PC-9 (cell line): ENCODE results near the gene PIGBOS1. TPM values are rescaled to one million over a fixed set of nuclear protein-coding genes. Genes with fewer than 3 reads are reported as not detected.

Source experiments
- BruUV-seq: library from RNA; stranded (reverse); fragments of 400-500 nt; replicated peaks from 2 replicates; lab custom pipeline; 2021; lab: Mats Ljungman, UMichigan
- CTCF ChIA-PET: fragments of 300-600 bp; sonication (Branson Sonifier 250); formaldehyde crosslinking; loops from one replicate; lab custom pipeline; 2022; ENCODE audit warnings: antibody characterized with exemption; lab: Charles Lee
- POLR2A ChIA-PET: fragments of 300-600 bp; sonication (Branson Sonifier 250); formaldehyde crosslinking; loops from one replicate; lab custom pipeline; 2022; ENCODE audit warnings: antibody characterized with exemption; ENCODE audit not compliant: unreplicated experiment; lab: Charles Lee
- DNase-seq, 2 experiments: peaks; one replicate each; pipeline versions ENCODE4 v3.0.0 to v3.0.0-alpha.2; 2015 to 2022; ENCODE audit warnings: mixed read lengths in 1 of 2
- H2AFZ ChIP-seq: fragments of 200-600 bp; sonication (generic); 2 replicates; pipeline ENCODE4 v1.8.1; 2017; ENCODE audit warnings: antibody characterized with exemption
- H3F3A ChIP-seq: fragments of 200-600 bp; sonication (generic); 2 replicates; pipeline ENCODE4 v1.8.1; 2017; ENCODE audit warnings: antibody characterized with exemption, mild to moderate bottlenecking, low read depth; ENCODE audit not compliant: insufficient read depth
- H3K27ac ChIP-seq: fragments of 200-600 bp; sonication (generic); 2 replicates; pipeline ENCODE4 v1.6.1; 2016; ENCODE audit warnings: mixed run types
- H3K27me3 ChIP-seq: fragments of 200-600 bp; sonication (generic); 2 replicates; pipeline ENCODE4 v1.6.1; 2016; ENCODE audit warnings: low read depth, mixed run types; ENCODE audit not compliant: insufficient read depth
- H3K36me3 ChIP-seq: fragments of 200-600 bp; sonication (generic); 2 replicates; pipeline ENCODE4 v1.6.1; 2016; ENCODE audit warnings: low read depth, mixed run types
- H3K4me1 ChIP-seq: fragments of 200-600 bp; sonication (generic); replicated peaks from 2 replicates; pipeline ENCODE4 v1.6.1; 2016; ENCODE audit warnings: mixed run types; ENCODE audit not compliant: insufficient read depth
- H3K4me2 ChIP-seq: fragments of 200-600 bp; sonication (generic); 2 replicates; pipeline ENCODE4 v1.6.1; 2017; ENCODE audit warnings: mixed run types
- H3K4me3 ChIP-seq: fragments of 200-600 bp; sonication (generic); 2 replicates; pipeline ENCODE4 v1.6.1; 2016; ENCODE audit warnings: mixed run types
- H3K79me2 ChIP-seq: fragments of 200-600 bp; sonication (generic); 2 replicates; pipeline ENCODE4 v1.6.1; 2017; ENCODE audit warnings: low read depth, mixed run types
- H3K9me2 ChIP-seq: fragments of 200-600 bp; sonication (generic); 2 replicates; pipeline ENCODE4 v1.8.1; 2017; ENCODE audit warnings: mild to moderate bottlenecking; ENCODE audit not compliant: insufficient read depth
- H3K9me3 ChIP-seq: fragments of 200-600 bp; sonication (generic); 2 replicates; pipeline ENCODE4 v1.8.1; 2016; ENCODE audit warnings: low read depth; ENCODE audit not compliant: insufficient read depth
- H4K20me1 ChIP-seq: fragments of 200-600 bp; sonication (generic); 2 replicates; pipeline ENCODE4 v1.8.1; 2017; ENCODE audit not compliant: insufficient read depth
- EZH2 ChIP-seq: fragments of 200-600 bp; sonication (generic); IDR thresholded peaks from 2 replicates; pipeline ENCODE4 v1.8.0; 2017; ENCODE audit warnings: antibody characterized with exemption, low read depth
- intact Hi-C: fragments of 100-400 bp; cut with micrococcal nuclease; formaldehyde crosslinking; loops from one replicate; pipeline ENCODE4 v1.10.0; 2022; ENCODE audit not compliant: unreplicated experiment
- total RNA-seq: library from RNA; stranded (reverse); gene quantifications from 2 replicates; pipeline ENCODE4 v1.2.3, GENCODE V29; 2021
- TF ChIP-seq, protein P1 (sequence below): fragments of 200-600 bp; sonication (generic); conservative IDR thresholded peaks from 2 replicates; pipeline ENCODE4 v1.6.1; 2017; ENCODE audit warnings: mixed run types, antibody characterized with exemption, mild to moderate bottlenecking, moderate library complexity

The PIGBOS1 gene
- total RNA-seq, 1 experiment from 2014 or later, result 9.9 TPM

DNA sequence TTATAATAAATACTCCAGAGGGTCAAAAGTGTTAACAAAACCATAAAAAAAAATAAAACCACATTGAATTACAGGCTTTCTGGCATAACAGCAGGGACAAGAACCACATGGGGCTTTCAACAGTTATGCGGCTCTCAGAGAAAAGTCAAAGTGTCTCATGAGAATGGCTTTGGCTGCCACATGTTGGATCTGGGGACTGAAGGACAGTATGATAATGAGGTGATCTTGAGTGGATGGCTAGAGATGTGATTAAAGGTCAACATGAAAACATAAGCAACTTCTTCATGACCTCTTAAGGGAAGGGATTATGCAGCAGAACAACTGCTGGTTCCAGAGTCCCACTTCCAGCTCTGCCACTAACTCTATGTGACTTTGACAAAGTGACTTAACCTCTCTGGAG, 34.5 kb downstream of the PIGBOS1 start:
- TF ChIP-seq, protein P1, sequence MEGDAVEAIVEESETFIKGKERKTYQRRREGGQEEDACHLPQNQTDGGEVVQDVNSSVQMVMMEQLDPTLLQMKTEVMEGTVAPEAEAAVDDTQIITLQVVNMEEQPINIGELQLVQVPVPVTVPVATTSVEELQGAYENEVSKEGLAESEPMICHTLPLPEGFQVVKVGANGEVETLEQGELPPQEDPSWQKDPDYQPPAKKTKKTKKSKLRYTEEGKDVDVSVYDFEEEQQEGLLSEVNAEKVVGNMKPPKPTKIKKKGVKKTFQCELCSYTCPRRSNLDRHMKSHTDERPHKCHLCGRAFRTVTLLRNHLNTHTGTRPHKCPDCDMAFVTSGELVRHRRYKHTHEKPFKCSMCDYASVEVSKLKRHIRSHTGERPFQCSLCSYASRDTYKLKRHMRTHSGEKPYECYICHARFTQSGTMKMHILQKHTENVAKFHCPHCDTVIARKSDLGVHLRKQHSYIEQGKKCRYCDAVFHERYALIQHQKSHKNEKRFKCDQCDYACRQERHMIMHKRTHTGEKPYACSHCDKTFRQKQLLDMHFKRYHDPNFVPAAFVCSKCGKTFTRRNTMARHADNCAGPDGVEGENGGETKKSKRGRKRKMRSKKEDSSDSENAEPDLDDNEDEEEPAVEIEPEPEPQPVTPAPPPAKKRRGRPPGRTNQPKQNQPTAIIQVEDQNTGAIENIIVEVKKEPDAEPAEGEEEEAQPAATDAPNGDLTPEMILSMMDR, result no peak
- no peak for TF ChIP-seq EZH2
- H3K36me3 ChIP-seq, result no peaks in the 10 kb centered on the region
- ChIA-PET CTCF (no interaction called here), POLR2A (no interaction called here)
- no peak overlapping the region for H3K27ac ChIP-seq
- H3F3A ChIP-seq, result peaks cover 27% of the 10 kb centered on the region
- H3K9me2 ChIP-seq, result no peaks in the 10 kb centered on the region
- peaks cover 6% of the 10 kb centered on the region; the same call in 1 of the 2 replicates for H3K79me2 ChIP-seq
- no peak for DNase-seq
- H3K4me2 ChIP-seq, result no peak overlapping the region
- H3K4me3 ChIP-seq, result no peak overlapping the region
- intact Hi-C loops, result no loop called here
- BruUV-seq, result no TSS peak
- H3K9me3 ChIP-seq, result no peaks in the 10 kb centered on the region
- H2AFZ ChIP-seq, result no peak overlapping the region
- no peaks in the 10 kb centered on the region for H3K27me3 ChIP-seq
- H4K20me1 ChIP-seq, result no peaks in the 10 kb centered on the region
- peaks cover 25% of the 10 kb centered on the region for H3K4me1 ChIP-seq

DNA sequence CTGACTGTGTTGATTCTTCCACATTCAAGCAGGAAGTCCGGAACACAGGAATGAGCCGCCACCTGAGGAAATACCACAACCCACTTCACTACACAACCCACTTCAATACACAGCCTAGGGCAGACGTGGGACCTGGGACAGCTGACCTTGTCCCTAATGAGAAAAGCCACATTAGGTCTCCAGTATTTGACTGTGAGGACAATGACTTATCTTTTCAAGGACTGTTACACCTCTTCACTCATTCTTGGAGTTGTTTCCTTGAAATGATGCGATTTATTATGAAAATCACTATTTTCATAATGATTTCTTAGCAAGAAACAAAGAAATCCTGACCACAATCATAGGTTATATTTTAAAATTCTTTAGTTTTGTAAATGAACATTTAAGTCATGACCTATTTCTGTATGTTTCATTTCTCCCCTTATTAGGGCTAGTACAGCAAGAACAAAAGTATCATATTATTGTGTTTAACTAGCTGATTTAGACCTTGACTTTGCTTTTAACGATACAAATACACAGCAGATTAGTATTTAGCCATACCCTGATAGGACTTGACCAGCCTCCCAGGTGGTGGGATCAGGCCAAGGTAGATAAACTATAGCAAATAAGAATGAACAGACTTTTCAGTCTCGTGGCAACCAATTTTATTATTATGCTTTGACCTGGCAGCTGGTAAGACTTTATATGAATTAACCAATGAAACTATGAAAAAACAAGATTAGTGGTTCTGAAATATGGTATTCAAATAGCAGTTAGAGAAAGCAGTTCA, 35.4 kb downstream of the PIGBOS1 start:
- CTCF ChIA-PET, result no interaction called here
- BruUV-seq, result no TSS peak
- H3K79me2 ChIP-seq, result peaks cover 5% of the 10 kb centered on the region; the same call in 1 of the 2 replicates

DNA sequence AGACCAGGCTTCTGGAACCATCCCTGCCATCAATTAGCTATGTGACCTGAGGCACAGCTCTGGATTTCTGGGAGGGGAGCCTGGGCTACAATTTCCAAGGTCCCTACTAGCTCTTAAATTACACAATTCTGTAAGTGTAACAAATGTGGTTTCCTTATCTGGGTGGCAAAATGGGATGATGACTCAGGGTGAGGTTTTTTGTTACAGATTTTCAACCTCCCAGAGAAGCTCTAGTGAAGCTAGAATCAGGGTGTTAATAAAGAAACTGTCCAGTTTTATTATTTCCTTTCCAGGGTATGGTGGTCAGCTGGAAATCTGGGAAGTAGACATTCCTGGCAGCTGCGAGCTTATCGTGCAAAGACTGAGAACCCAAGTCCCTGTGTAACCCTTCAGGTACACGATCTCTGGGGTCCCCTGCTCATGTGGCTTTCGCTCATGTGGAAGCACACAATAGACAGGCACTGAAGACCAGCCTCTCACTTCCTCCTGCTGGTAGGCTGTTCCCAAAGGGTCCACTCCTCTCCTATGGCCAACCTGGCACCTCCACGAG, 36.6 kb downstream of the PIGBOS1 start:
- intact Hi-C loops, result no loop called here
- POLR2A ChIA-PET, result no interaction called here
- H3K79me2 ChIP-seq, result no peaks in the 10 kb centered on the region
- TF ChIP-seq EZH2, result no peak
- TF ChIP-seq, protein P1, result no peak
- no TSS peak for BruUV-seq
- CTCF ChIA-PET, result interaction anchor here (0.6 kb wide), 1 partner anchor 126 kb away, joined by 4 read pairs; the partner anchor contains the start of genes CCPG1 and PIERCE2
- peak; percentile 27 to 72 for DNase-seq
- H3K9me2 ChIP-seq, result no peaks in the 10 kb centered on the region
- H3K4me1 ChIP-seq, result peaks cover 36% of the 10 kb centered on the region
- H3K4me2 ChIP-seq, result peak overlapping the region; percentile 64
- 0 out of 2 replicates have a peak overlapping the region, but pooled peaks have one; percentile 5 for H3K4me3 ChIP-seq
- no peaks in the 10 kb centered on the region for H4K20me1 ChIP-seq
- H3K36me3 ChIP-seq, result no peaks in the 10 kb centered on the region
- H3K27me3 ChIP-seq, result no peaks in the 10 kb centered on the region
- H2AFZ ChIP-seq, result no peak overlapping the region
- no peaks in the 10 kb centered on the region for H3K9me3 ChIP-seq
- peak overlapping the region; percentile 71 for H3K27ac ChIP-seq
- peaks cover 31% of the 10 kb centered on the region for H3F3A ChIP-seq

More for the DNA sequence above, 35.4 kb downstream of the PIGBOS1 start:
- no peak overlapping the region for H2AFZ ChIP-seq
- H3K4me2 ChIP-seq, result no peak overlapping the region
- intact Hi-C loops, result no loop called here
- no peak overlapping the region for H3K4me3 ChIP-seq
- H3K4me1 ChIP-seq, result peaks cover 29% of the 10 kb centered on the region
- H3K27me3 ChIP-seq, result no peaks in the 10 kb centered on the region
- POLR2A ChIA-PET, result no interaction called here
- no peaks in the 10 kb centered on the region for H3K9me3 ChIP-seq
- H3K27ac ChIP-seq, result peak overlapping the region; percentile 71; the same call in 1 of the 2 replicates
- no peak for TF ChIP-seq EZH2
- TF ChIP-seq, protein P1, result no peak
- H4K20me1 ChIP-seq, result no peaks in the 10 kb centered on the region
- no peak for DNase-seq
- H3F3A ChIP-seq, result peaks cover 31% of the 10 kb centered on the region
- H3K36me3 ChIP-seq, result no peaks in the 10 kb centered on the region
- no peaks in the 10 kb centered on the region for H3K9me2 ChIP-seq
